Osteoblast (primary cell): ENCODE measurements around the gene VMAC. TPM values are rescaled to one million over a fixed set of nuclear protein-coding genes. Genes with fewer than 3 reads are reported as not detected.
A peak's percentile ranks its signal among the peaks of the same experiment; 100 is the strongest.

Experiments used
- DNase-seq: peaks from one replicate; pipeline ENCODE4 v3.0.0; 2011; ENCODE audit warnings: low spot score, mixed read lengths; ENCODE audit not compliant: insufficient read length; ENCODE audit errors: missing footprints
- H2AFZ ChIP-seq: 2 replicates; pipeline ENCODE4 v1.6.0; 2011; ENCODE audit warnings: mild to moderate bottlenecking, low read length
- H3K27ac ChIP-seq: 2 replicates; pipeline ENCODE4 v1.5.1; 2011; ENCODE audit warnings: mild to moderate bottlenecking, low read depth, low read length, moderate library complexity
- H3K27me3 ChIP-seq: 2 replicates; pipeline ENCODE4 v1.6.0; 2012; ENCODE audit warnings: mild to moderate bottlenecking, control low read depth, inconsistent platforms, low read length, moderate library complexity; ENCODE audit not compliant: insufficient read depth
- H3K36me3 ChIP-seq: 2 replicates; pipeline ENCODE4 v1.5.1; 2011; ENCODE audit warnings: mild to moderate bottlenecking, low read length, control low read depth, moderate library complexity; ENCODE audit not compliant: insufficient read depth
- H3K4me1 ChIP-seq: 2 replicates; pipeline ENCODE4 v1.5.1; 2011; ENCODE audit warnings: mild to moderate bottlenecking, low read length, control low read depth, moderate library complexity; ENCODE audit not compliant: insufficient read depth
- H3K4me2 ChIP-seq: 2 replicates; pipeline ENCODE4 v1.6.0; 2011; ENCODE audit warnings: mild to moderate bottlenecking, low read length; ENCODE audit not compliant: insufficient read depth
- H3K4me3 ChIP-seq: fragments of 200-600 bp; sonication (generic); 3 replicates; pipeline ENCODE4 v1.5.1; 2012; ENCODE audit warnings: mild to moderate bottlenecking, low read length, inconsistent platforms; ENCODE audit not compliant: insufficient read depth
- H3K79me2 ChIP-seq: 2 replicates; pipeline ENCODE4 v1.6.0; 2012; ENCODE audit warnings: mild to moderate bottlenecking, low read length, control low read depth, inconsistent platforms; ENCODE audit not compliant: insufficient read depth
- H3K9me3 ChIP-seq: 2 replicates; pipeline ENCODE4 v1.5.1; 2011; ENCODE audit warnings: low read depth, low read length, control low read depth
- H4K20me1 ChIP-seq: 2 replicates; pipeline ENCODE4 v1.6.0; 2012; ENCODE audit warnings: mild to moderate bottlenecking, low read length, control low read depth; ENCODE audit not compliant: insufficient read depth
- total RNA-seq: library from RNA; depleted of rRNA; stranded (reverse); fragments of >200 nt; gene quantifications from 2 replicates; pipeline ENCODE4 v1.2.3, GENCODE V29; 2012
- TF ChIP-seq, protein P1 (sequence below): IDR thresholded peaks from 2 replicates; pipeline ENCODE4 v1.5.1; 2011; ENCODE audit warnings: mild to moderate bottlenecking, low read depth, low read length, moderate library complexity; ENCODE audit errors: extremely low read depth

Gene VMAC
- total RNA-seq, 1 donor = 12.3 TPM

DNA sequence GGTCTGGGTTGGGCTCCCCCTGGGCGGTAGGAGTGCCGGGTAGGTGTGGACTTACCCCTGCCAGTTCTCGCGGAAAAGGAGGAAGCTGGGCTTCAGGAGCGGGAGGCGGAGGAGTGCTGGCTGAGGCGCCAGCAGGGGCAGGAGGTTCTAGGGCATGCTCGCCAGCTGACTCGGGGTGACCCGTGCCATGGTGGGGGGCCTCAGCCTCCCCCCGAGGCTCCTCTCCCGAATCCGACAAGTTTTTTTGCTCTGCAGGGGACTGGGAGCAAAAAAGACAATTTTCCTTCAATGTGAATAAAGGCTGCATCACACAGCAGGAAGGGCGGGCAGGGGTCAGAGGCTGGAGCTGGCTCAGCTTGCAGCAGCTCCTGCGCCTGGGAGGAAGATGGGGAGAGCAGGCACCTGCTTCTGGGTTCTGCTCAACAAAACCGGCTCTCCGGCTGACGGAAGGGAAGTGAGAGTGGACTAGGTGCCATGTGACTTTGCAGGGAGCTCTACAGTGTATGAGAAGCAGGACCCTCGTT lies 46.7 kb downstream of the VMAC start:
- H3K36me3 ChIP-seq = peaks cover 10% of the 10 kb centered on the region
- peaks cover 46% of the 10 kb centered on the region for H4K20me1 ChIP-seq
- TF ChIP-seq, protein P1, sequence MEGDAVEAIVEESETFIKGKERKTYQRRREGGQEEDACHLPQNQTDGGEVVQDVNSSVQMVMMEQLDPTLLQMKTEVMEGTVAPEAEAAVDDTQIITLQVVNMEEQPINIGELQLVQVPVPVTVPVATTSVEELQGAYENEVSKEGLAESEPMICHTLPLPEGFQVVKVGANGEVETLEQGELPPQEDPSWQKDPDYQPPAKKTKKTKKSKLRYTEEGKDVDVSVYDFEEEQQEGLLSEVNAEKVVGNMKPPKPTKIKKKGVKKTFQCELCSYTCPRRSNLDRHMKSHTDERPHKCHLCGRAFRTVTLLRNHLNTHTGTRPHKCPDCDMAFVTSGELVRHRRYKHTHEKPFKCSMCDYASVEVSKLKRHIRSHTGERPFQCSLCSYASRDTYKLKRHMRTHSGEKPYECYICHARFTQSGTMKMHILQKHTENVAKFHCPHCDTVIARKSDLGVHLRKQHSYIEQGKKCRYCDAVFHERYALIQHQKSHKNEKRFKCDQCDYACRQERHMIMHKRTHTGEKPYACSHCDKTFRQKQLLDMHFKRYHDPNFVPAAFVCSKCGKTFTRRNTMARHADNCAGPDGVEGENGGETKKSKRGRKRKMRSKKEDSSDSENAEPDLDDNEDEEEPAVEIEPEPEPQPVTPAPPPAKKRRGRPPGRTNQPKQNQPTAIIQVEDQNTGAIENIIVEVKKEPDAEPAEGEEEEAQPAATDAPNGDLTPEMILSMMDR = no peak

DNA sequence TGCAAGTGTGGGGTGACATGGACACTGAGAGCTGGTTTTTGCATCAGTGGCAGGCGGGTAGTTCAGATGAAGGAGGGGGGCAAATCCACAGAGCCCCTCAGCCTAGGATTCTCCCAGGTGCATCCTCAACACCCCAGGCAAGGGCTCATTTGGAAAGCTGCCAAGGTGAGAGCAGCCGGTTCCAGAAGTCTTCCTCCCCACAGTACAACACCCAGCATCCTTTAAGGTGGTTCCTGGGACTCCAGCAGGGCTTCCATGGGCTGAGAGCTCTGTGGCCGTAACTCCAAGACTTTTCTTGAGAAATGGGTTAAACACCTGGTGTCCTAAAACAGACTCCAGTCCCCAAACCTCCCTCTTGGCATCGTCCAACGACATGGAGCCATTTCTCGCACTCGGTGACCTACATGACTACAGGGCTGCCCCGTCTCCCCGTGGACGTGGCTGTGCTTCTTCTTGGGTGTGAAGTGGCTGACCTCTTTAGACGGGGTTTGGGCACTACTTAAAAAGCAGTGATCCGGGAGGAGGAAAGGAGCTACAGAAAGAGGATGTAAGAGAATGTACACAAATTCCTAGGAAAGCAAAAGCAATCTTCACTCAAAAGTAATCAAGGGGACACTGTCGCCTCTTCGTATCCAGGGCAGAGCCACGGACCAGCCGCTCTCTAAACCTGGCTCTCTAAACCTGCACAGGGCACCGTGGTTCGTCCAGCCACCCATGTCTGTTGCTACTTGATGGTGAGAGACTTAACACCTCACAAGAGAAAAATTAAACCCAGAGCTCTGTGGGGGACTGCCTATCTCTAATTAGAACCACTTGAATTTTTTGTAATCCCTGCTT lies 47.7 kb downstream of the VMAC start:
- TF ChIP-seq, protein P1 = no peak
- Histone ChIP-seq H3K4me3 (no peak overlapping the region), H3K36me3 (peaks cover 10% of the 10 kb centered on the region), H3K4me1 (peaks cover 40% of the 10 kb centered on the region), H3K79me2 (peaks cover 80% of the 10 kb centered on the region), H4K20me1 (peaks cover 49% of the 10 kb centered on the region), H3K27ac (peak overlapping the region; percentile 84), H3K4me2 (no peak overlapping the region), H2AFZ (no peak overlapping the region), H3K9me3 (no peaks in the 10 kb centered on the region), H3K27me3 (no peaks in the 10 kb centered on the region)
- DNase-seq = peak; percentile 74

More for the DNA sequence above, 46.7 kb downstream of the VMAC start:
- Histone ChIP-seq H3K4me2 (no peak overlapping the region), H3K27me3 (no peaks in the 10 kb centered on the region), H2AFZ (no peak overlapping the region), H3K4me1 (peaks cover 41% of the 10 kb centered on the region), H3K9me3 (no peaks in the 10 kb centered on the region), H3K27ac (peak overlapping the region; percentile 84), H3K4me3 (no peak overlapping the region), H3K79me2 (peaks cover 78% of the 10 kb centered on the region)
- no peak for DNase-seq

DNA sequence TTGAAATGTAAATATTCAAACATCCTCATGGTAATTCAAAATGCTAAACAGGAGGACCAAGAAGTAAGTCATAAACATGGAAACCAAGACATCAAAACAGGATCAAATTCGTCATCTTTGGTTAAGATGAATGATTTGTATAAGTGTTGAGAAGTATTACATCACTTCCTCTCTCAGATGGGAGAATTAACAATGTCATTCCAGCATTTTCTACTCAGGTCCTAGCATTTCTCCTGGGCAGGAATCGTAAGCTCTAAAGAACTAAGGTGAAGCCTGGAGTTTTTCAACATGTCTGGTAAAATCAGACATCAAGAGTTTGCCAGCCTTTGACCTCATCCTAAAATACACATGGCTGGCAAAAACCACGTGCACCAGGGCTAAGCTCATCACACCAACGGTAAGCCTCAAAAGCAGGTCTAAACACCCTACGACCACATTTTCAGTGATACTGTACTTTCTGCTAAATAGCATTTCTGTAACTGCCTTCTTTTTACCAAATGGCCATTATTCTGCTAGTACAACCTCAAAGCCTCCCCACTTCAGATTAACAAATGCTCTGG lies 48.4 kb downstream of the VMAC start:
- DNase-seq = peak; percentile 80
- peaks cover 81% of the 10 kb centered on the region for H3K79me2 ChIP-seq

More for the DNA sequence above, 48.4 kb downstream of the VMAC start:
- Histone ChIP-seq H3K4me1 (peaks cover 35% of the 10 kb centered on the region), H2AFZ (no peak overlapping the region), H3K27ac (peak overlapping the region; percentile 84), H3K4me2 (peak overlapping the region; percentile 70), H4K20me1 (peaks cover 56% of the 10 kb centered on the region), H3K27me3 (no peaks in the 10 kb centered on the region), H3K9me3 (no peaks in the 10 kb centered on the region), H3K36me3 (peaks cover 13% of the 10 kb centered on the region), H3K4me3 (peak overlapping the region; percentile 32)
- TF ChIP-seq, protein P1 = no peak
